GM12891 (cell line): Measurements from ENCODE around the gene GCG.

Experiments
- POLR2A ChIP-seq: IDR thresholded peaks from 2 replicates; pipeline ENCODE4 v1.6.1; 2011; ENCODE audit warnings: low read depth, low read length, control low read depth
- POLR2AphosphoS5 ChIP-seq: IDR thresholded peaks from 2 replicates; pipeline ENCODE4 v1.6.1; 2011; ENCODE audit warnings: low read depth, low read length, control low read depth
- SPI1 ChIP-seq: IDR thresholded peaks from 2 replicates; pipeline ENCODE4 v1.6.1; 2011; ENCODE audit warnings: low read depth, low read length, control low read depth
- TAF1 ChIP-seq: IDR thresholded peaks from 2 replicates; pipeline ENCODE4 v1.6.1; 2011; ENCODE audit warnings: low read depth, low read length, control low read depth

DNA sequence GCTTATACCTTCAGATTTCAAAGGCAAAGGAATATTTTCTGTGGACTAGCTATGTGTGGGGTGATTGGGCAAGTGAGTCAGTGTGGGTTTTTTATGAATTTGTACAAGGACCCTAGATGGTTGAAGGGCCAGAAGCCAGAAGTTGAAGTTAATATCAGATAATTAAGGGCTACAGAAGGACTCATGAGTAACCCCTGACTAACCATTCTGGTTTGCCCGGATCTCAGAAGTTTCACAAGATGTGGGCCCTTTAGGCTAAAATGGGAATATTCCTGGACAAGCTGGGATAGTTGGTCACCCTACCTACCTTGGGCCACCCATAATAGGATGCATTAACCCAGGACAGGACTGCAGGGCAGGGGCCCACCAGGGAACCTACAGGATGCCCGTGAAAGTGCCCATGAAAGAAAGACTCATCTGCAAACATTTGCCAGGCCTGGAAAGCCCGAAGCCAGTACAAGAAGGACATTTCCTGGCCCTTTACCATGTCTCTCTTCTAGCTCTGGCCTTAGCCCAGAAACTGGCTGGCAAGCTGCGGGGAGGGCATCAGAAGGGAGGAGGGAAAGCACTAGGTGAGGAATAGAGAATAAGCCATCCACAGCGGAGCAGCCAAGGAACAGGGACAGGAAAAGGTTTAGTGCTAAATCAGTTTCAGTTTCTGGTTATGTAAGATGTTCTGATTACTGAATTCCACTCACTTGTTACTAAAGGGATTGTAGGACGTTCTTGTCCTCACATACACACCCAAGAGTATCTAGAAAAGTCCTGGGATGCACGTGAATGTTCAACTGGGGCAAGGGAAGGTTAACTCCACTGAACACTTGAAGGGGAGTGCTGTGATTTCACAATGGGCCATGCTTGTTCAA is 33.6 kb downstream of the GCG start:
- TF ChIP-seq SPI1 (no peak), POLR2A (no peak), POLR2AphosphoS5 (no peak), TAF1 (no peak)
